Heart left ventricle (tissue), 16 donors: Measurements from ENCODE around the gene GJA1. TPM values are rescaled to one million over a fixed set of nuclear protein-coding genes. Genes with fewer than 3 reads are reported as not detected.

Experiments
- ATAC-seq, 4 donors: fragments of 200-7000 bp; cut with Tn5 transposase; one replicate each; pipeline ENCODE4 v1.9.1; 2020 to 2022; ENCODE audit warnings: moderate library complexity in 4 of 4, mild to moderate bottlenecking in 3 of 4, moderate number of reproducible peaks in 1 of 4
- DNase-seq, 5 donors: peaks; one replicate each; pipeline ENCODE4 v3.0.0-alpha.2; 2020
- H3K27ac ChIP-seq, 12 donors: fragments of 200-600 bp; sonication (generic) in 4 of 12; one replicate each; pipeline versions ENCODE4 v1.5.0 to v1.8.0; 2016 to 2022; ENCODE audit warnings: mild to moderate bottlenecking in 2 of 12
- H3K27me3 ChIP-seq, 9 donors: fragments of 200-600 bp; sonication (generic) in 2 of 9; one replicate each; pipeline versions ENCODE4 v1.5.1 to v1.8.0; 2016 to 2022; ENCODE audit warnings: mild to moderate bottlenecking in 3 of 9
- H3K36me3 ChIP-seq, 9 donors: fragments of 200-600 bp; sonication (generic) in 2 of 9; one replicate each; pipeline versions ENCODE4 v1.5.0 to v1.8.0; 2018 to 2022; ENCODE audit warnings: mild to moderate bottlenecking in 2 of 9
- H3K4me1 ChIP-seq, 12 donors: fragments of 200-600 bp; sonication (generic) in 4 of 12; one replicate each; pipeline versions ENCODE4 v1.5.0 to v1.8.0; 2016 to 2022; ENCODE audit warnings: mild to moderate bottlenecking in 3 of 12
- H3K4me3 ChIP-seq, 12 donors: fragments of 200-600 bp; sonication (generic) in 4 of 12; one replicate each; pipeline versions ENCODE4 v1.5.0 to v1.8.0; 2017 to 2022; ENCODE audit warnings: mild to moderate bottlenecking in 9 of 12, moderate library complexity in 4 of 12
- H3K9me3 ChIP-seq, 12 donors: fragments of 200-600 bp; sonication (generic) in 4 of 12; one replicate each; pipeline versions ENCODE4 v1.5.0 to v1.8.0; 2016 to 2022; ENCODE audit warnings: mild to moderate bottlenecking in 1 of 12
- CTCF ChIP-seq, 12 donors: fragments of 200-600 bp; sonication (generic) in 4 of 12; IDR thresholded peaks; one replicate each; pipeline versions ENCODE4 v1.5.0 to v1.8.0; 2018 to 2022; ENCODE audit warnings: antibody characterized with exemption in 12 of 12, mild to moderate bottlenecking in 5 of 12
- POLR2A ChIP-seq, 2 donors: fragments of 450-650 bp; IDR thresholded peaks; one replicate each; pipeline ENCODE4 v1.6.1; 2017; ENCODE audit warnings: antibody characterized with exemption in 2 of 2, mild to moderate bottlenecking in 2 of 2, moderate library complexity in 2 of 2
- WGBS, 4 donors: extraction: QIAGEN DNeasy Blood & Tissue Kit in 2 of 4; methylation state at CpG; one replicate each; pipeline versions ENCODE4 v1.1.5 to v1.1.7; 2013 to 2018; 5-methylcytosine and 5-hydroxymethylcytosine counted together
- intact Hi-C, 10 donors: fragments of 100-400 bp; cut with DNase I; formaldehyde crosslinking; loops; one replicate each; pipeline versions ENCODE4 v1.11.1 to v1.14.2; 2022
- polyA plus RNA-seq, 2 donors: library from polyadenylated mRNA; stranded (reverse); fragments of 200-250 nt; gene quantifications; one replicate each; pipeline ENCODE4 v1.2.3, GENCODE V29; 2013
- total RNA-seq, 9 donors: library from RNA; depleted of rRNA in 2 of 9; stranded (reverse); fragments of >200 nt in 2 of 9; fragmentation: NEBNext Ultra II Directional in 3 of 9; extraction: Animal tissue kit (Norgen Biotek cat#: 25700) in 3 of 9; gene quantifications; one replicate each; pipeline versions ENCODE4 v1.1.0 to v1.2.4, GENCODE V29; 2016 to 2023
- donor health status: ischemic (EF 13 %, LVEDD 7.1; RV severe dilation, severe dysfunction).
- donor health status: healthy with polysubstance abuse.
- donor health status: DM: no; HTN: yes; CAD: no.
- donor health status: DM: no; HTN: no; CAD: no.
- donor health status: ischemic (EF 25% LVEDD 6.9; RV normal size, moderate dysfunction).
- donor health status: ischemic (EF 25% LVEDD 5.7; RV mildly dilated, moderate dysfunction).
- donor health status: healthy.
- donor health status: DM: yes; HTN: yes; CAD: no.
- donor health status: ischemic (EF 35%, LVEDD 5.7; RV mildly dilated, moderate dysfunction).
- donor health status: nonischemic (EF 11% LVEDD 7.7; RV severe dilation, severe dysfunction).
- donor health status: DM: yes; HTN: yes; CAD: no.
- donor health status: PGD.
- donor health status: ischemic (EF 29% LVEDD 5.4; RV normal size, mild dysfunction).
- donor health status: nonischemic (EF 23%, LVEDD 6.1; RV moderate dilation, normal function).

The GJA1 gene
- total and polyA plus RNA-seq, 11 donors, result 103 to 404 (median 208) TPM

GRCh38 chr6:121491576-121491975, 56.1 kb downstream of the GJA1 start:
- no peaks in the 10 kb centered on the region for H3K36me3 ChIP-seq
- ATAC-seq (no peak), DNase-seq (no peak)
- H3K27ac ChIP-seq, result no peak overlapping the region
- WGBS, 4 donors, result 80 to 93% (median 89%) methylated on average over 1 of the region's 1 CpG
- H3K27me3 ChIP-seq, result no peaks in the 10 kb centered on the region
- no peaks in the 10 kb centered on the region for H3K9me3 ChIP-seq
- no peak overlapping the region for H3K4me3 ChIP-seq
- TF ChIP-seq POLR2A (IDR thresholded peaks at IDR 0.05), result no peak
- TF ChIP-seq CTCF (IDR thresholded peaks at IDR 0.05), result no peak
- intact Hi-C loops, result no loop called here
- no peaks in the 10 kb centered on the region for H3K4me1 ChIP-seq

- Histone ChIP-seq H3K27ac (no peak overlapping the region), H3K9me3 (no peaks in the 10 kb centered on the region), H3K4me1 (no peaks in the 10 kb centered on the region), H3K27me3 (no peaks in the 10 kb centered on the region), H3K36me3 (no peaks in the 10 kb centered on the region), H3K4me3 (no peak overlapping the region)
- no peak for ATAC-seq
- intact Hi-C loops, result no loop called here
- no peak for TF ChIP-seq POLR2A (IDR thresholded peaks at IDR 0.05)
- TF ChIP-seq CTCF (IDR thresholded peaks at IDR 0.05), result no peak
- no peak for DNase-seq
- WGBS, 4 donors, result 69 to 84% (median 75%) methylated on average over 1 of the region's 1 CpG
These were observed 57.1 kb downstream of the GJA1 start for GRCh38 chr6:121492536-121492935.

- WGBS, 4 donors, result 82 to 84% (median 83%) methylated on average over 5 of the region's 5 CpGs
- no peak overlapping the region for H3K4me3 ChIP-seq
- DNase-seq, result no peak
- TF ChIP-seq POLR2A (IDR thresholded peaks at IDR 0.05) (no peak), CTCF (IDR thresholded peaks at IDR 0.05) (no peak)
- no peaks in the 10 kb centered on the region for H3K27me3 ChIP-seq
- H3K4me1 ChIP-seq, result no peaks in the 10 kb centered on the region
- H3K36me3 ChIP-seq, result no peaks in the 10 kb centered on the region
- no peak for ATAC-seq
- intact Hi-C loops, result no loop called here
- no peak overlapping the region for H3K27ac ChIP-seq
- H3K9me3 ChIP-seq, result no peaks in the 10 kb centered on the region
These were observed 62.5 kb downstream of the GJA1 start for GRCh38 chr6:121497970-121498375.

- ATAC-seq (no peak), DNase-seq (no peak)
- H3K36me3 ChIP-seq, result no peaks in the 10 kb centered on the region
- no peaks in the 10 kb centered on the region for H3K4me1 ChIP-seq
- H3K27ac ChIP-seq, result no peak overlapping the region
- TF ChIP-seq CTCF (IDR thresholded peaks at IDR 0.05), result no peak
- TF ChIP-seq POLR2A (IDR thresholded peaks at IDR 0.05), result no peak
- intact Hi-C loops, result no loop called here
- H3K9me3 ChIP-seq, result no peaks in the 10 kb centered on the region
- 87 to 96% (median 96%) methylated on average over 12 of the region's 12 CpGs for WGBS, 4 donors
- H3K4me3 ChIP-seq, result no peak overlapping the region
- H3K27me3 ChIP-seq, result no peaks in the 10 kb centered on the region
These were observed 63.2 kb downstream of the GJA1 start for GRCh38 chr6:121498481-121499276.

Other genes starting within 250 kb of the GJA1 start
- gene TBC1D32, start 101.2 kb upstream of the GJA1 start, total RNA-seq, result 1 to 10 TPM; 1.0 to 4.6 (median 3.4) TPM
- gene TBC1D32, start 101.2 kb upstream of the GJA1 start, polyA plus RNA-seq, result 1 to 10 TPM in 1 of 2 donors, under 1 TPM in 1; 0.53 to 1.1 TPM